Measurements from ENCODE around the gene OSCAR.

The OSCAR gene

GRCh38 chr19:54107876-54108490 is 7.4 kb upstream of the OSCAR start:
- Histone ChIP-seq H3F3A (ENCODE audit: insufficient read depth, low read length) (no peaks in the 10 kb centered on the region), H3K27me3 (replicated peaks; ENCODE audit: insufficient read depth, low read length) (no peaks in the 10 kb centered on the region), H3K4me2 (ENCODE audit: low read depth, low read length) (no peak overlapping the region), H2AFZ (ENCODE audit: low read length) (no peak overlapping the region), H3K9me2 (replicated peaks; ENCODE audit: insufficient read depth, low read length) (no peaks in the 10 kb centered on the region), H3K9ac (ENCODE audit: low read length) (no peak overlapping the region), H3K36me3 (replicated peaks; ENCODE audit: insufficient read depth, low read length) (no peaks in the 10 kb centered on the region), H3K9me3 (replicated peaks; ENCODE audit: insufficient read depth, low read length) (no peaks in the 10 kb centered on the region), H3K79me2 (ENCODE audit: low read length) (peaks cover 28% of the 10 kb centered on the region), H4K20me1 (ENCODE audit: insufficient read depth, low read length) (no peaks in the 10 kb centered on the region), H3K4me3 (ENCODE audit: low read length) (no peak overlapping the region), H3K27ac (ENCODE audit: low read length) (no peak overlapping the region), H3K4me1 (ENCODE audit: low read length) (no peaks in the 10 kb centered on the region)
- TF ChIP-seq EZH2phosphoT487 (IDR thresholded peaks at IDR 0.05; ENCODE audit: low read length) (no peak), CTCF (IDR thresholded peaks at IDR 0.05; ENCODE audit: low read length) (no peak), EZH2 (optimal IDR thresholded peaks at IDR 0.05; ENCODE audit: low read depth, low read length) (no peak)
- no peak for DNase-seq

- Histone ChIP-seq H3K4me2 (ENCODE audit: low read depth, low read length) (no peak overlapping the region), H3K36me3 (replicated peaks; ENCODE audit: insufficient read depth, low read length) (no peaks in the 10 kb centered on the region), H3K9ac (ENCODE audit: low read length) (no peak overlapping the region), H3K4me1 (ENCODE audit: low read length) (no peaks in the 10 kb centered on the region), H3K9me3 (replicated peaks; ENCODE audit: insufficient read depth, low read length) (no peaks in the 10 kb centered on the region), H4K20me1 (ENCODE audit: insufficient read depth, low read length) (no peaks in the 10 kb centered on the region), H3K27me3 (replicated peaks; ENCODE audit: insufficient read depth, low read length) (no peaks in the 10 kb centered on the region), H3K79me2 (ENCODE audit: low read length) (peaks cover 31% of the 10 kb centered on the region), H3K27ac (ENCODE audit: low read length) (no peak overlapping the region), H3F3A (ENCODE audit: insufficient read depth, low read length) (no peaks in the 10 kb centered on the region), H3K4me3 (ENCODE audit: low read length) (no peak overlapping the region), H2AFZ (ENCODE audit: low read length) (no peak overlapping the region), H3K9me2 (replicated peaks; ENCODE audit: insufficient read depth, low read length) (no peaks in the 10 kb centered on the region)
- DNase-seq = no peak
- TF ChIP-seq EZH2 (optimal IDR thresholded peaks at IDR 0.05; ENCODE audit: low read depth, low read length) (no peak), CTCF (IDR thresholded peaks at IDR 0.05; ENCODE audit: low read length) (no peak), EZH2phosphoT487 (IDR thresholded peaks at IDR 0.05; ENCODE audit: low read length) (no peak)
Measured at GRCh38 chr19:54106716-54107115, 6.1 kb upstream of the OSCAR start.

- Histone ChIP-seq H3K27me3 (replicated peaks; ENCODE audit: insufficient read depth, low read length) (0 out of 2 replicates have a peak, but pooled peaks cover under 1% of the 10 kb centered on the region), H3K9me3 (replicated peaks; ENCODE audit: insufficient read depth, low read length) (no peaks in the 10 kb centered on the region), H3K9ac (ENCODE audit: low read length) (no peak overlapping the region), H3F3A (ENCODE audit: insufficient read depth, low read length) (no peaks in the 10 kb centered on the region), H2AFZ (ENCODE audit: low read length) (no peak overlapping the region), H3K4me1 (ENCODE audit: low read length) (no peaks in the 10 kb centered on the region), H3K36me3 (replicated peaks; ENCODE audit: insufficient read depth, low read length) (no peaks in the 10 kb centered on the region), H3K9me2 (replicated peaks; ENCODE audit: insufficient read depth, low read length) (no peaks in the 10 kb centered on the region), H4K20me1 (ENCODE audit: insufficient read depth, low read length) (no peaks in the 10 kb centered on the region), H3K4me2 (ENCODE audit: low read depth, low read length) (no peak overlapping the region), H3K27ac (ENCODE audit: low read length) (no peak overlapping the region), H3K79me2 (ENCODE audit: low read length) (peaks cover 31% of the 10 kb centered on the region), H3K4me3 (ENCODE audit: low read length) (no peak overlapping the region)
- TF ChIP-seq EZH2phosphoT487 (IDR thresholded peaks at IDR 0.05; ENCODE audit: low read length) (no peak), CTCF (IDR thresholded peaks at IDR 0.05; ENCODE audit: low read length) (no peak), EZH2 (optimal IDR thresholded peaks at IDR 0.05; ENCODE audit: low read depth, low read length) (no peak)
- no peak for DNase-seq
Measured at GRCh38 chr19:54105796-54106195, 5.2 kb upstream of the OSCAR start.
